HG02678 (cell line): ENCODE data around the gene PITPNB.
A peak's percentile ranks its signal among the peaks of the same experiment; 100 is the strongest.

Experiments
- ATAC-seq: cut with Tn5 transposase; IDR thresholded peaks from one replicate; pipeline ENCODE4 v1.9.1; 2021; ENCODE audit warnings: mild to moderate bottlenecking, moderate library complexity; ENCODE audit not compliant: unreplicated experiment

PITPNB gene

GRCh38 chr22:27881421-27881820 is 37.6 kb downstream of the PITPNB start:
- ATAC-seq = no peak

GRCh38 chr22:27880778-27881394 is 38.2 kb downstream of the PITPNB start:
- no peak for ATAC-seq

- ATAC-seq = no peak
Measured at GRCh38 chr22:27879923-27880322, 39.1 kb downstream of the PITPNB start.

- no peak for ATAC-seq
Measured at GRCh38 chr22:27878541-27878940, 40.5 kb downstream of the PITPNB start.

- peak; percentile 72 for ATAC-seq
Measured at GRCh38 chr22:27877501-27877900, 41.6 kb downstream of the PITPNB start.

- no peak for ATAC-seq
Measured at GRCh38 chr22:27876684-27877083, 42.4 kb downstream of the PITPNB start.

- ATAC-seq = no peak
Measured at GRCh38 chr22:27875951-27876350, 43.1 kb downstream of the PITPNB start.

- ATAC-seq = no peak
Measured at GRCh38 chr22:27874764-27875163, 44.3 kb downstream of the PITPNB start.

GRCh38 chr22:27874185-27874584 is 44.9 kb downstream of the PITPNB start:
- no peak for ATAC-seq

GRCh38 chr22:27873472-27873871 is 45.6 kb downstream of the PITPNB start:
- ATAC-seq = no peak

- no peak for ATAC-seq
Measured at GRCh38 chr22:27872488-27872887, 46.6 kb downstream of the PITPNB start.

- ATAC-seq = no peak
Measured at GRCh38 chr22:27871306-27872014, 47.6 kb downstream of the PITPNB start.

GRCh38 chr22:27870234-27871191 is 48.5 kb downstream of the PITPNB start:
- no peak for ATAC-seq

GRCh38 chr22:27868732-27869282 is 50.2 kb downstream of the PITPNB start:
- no peak for ATAC-seq

GRCh38 chr22:27867953-27868731 is 50.9 kb downstream of the PITPNB start:
- no peak for ATAC-seq

- ATAC-seq = no peak
Measured at GRCh38 chr22:27867085-27867952, 51.7 kb downstream of the PITPNB start.

GRCh38 chr22:27866135-27867084 is 52.6 kb downstream of the PITPNB start:
- no peak for ATAC-seq

- ATAC-seq = no peak
Measured at GRCh38 chr22:27865496-27865895, 53.6 kb downstream of the PITPNB start.
